HCT116 (cell line): ENCODE data around the gene STK40. TPM values are rescaled to one million over a fixed set of nuclear protein-coding genes. Genes with fewer than 3 reads are reported as not detected.

ENCODE experiments used
- ATAC-seq: fragments of 200-7000 bp; cut with Tn5 transposase; 2 replicates; pipeline ENCODE4 v1.9.1; 2020; ENCODE audit warnings: mild to moderate bottlenecking, moderate library complexity
- BruUV-seq: library from RNA; stranded (reverse); fragments of 400-500 nt; replicated peaks from 2 replicates; lab custom pipeline; 2021; lab: Mats Ljungman, UMichigan
- CTCF ChIA-PET: fragments of 300-600 bp; sonication (Branson Sonifier 250); formaldehyde crosslinking; loops from one replicate; lab custom pipeline; 2021; ENCODE audit warnings: antibody characterized with exemption; lab: Charles Lee
- POLR2A ChIA-PET: fragments of 300-600, 350-600 bp; sonication (Branson Sonifier 250); formaldehyde crosslinking; loops from one replicate; lab custom pipeline; 2021; ENCODE audit warnings: antibody characterized with exemption; lab: Charles Lee
- RAD21 ChIA-PET, 2 experiments: fragments of 300-600 bp; sonication (Branson Sonifier 250); formaldehyde crosslinking; loops; one replicate each; lab custom pipeline; 2023; ENCODE audit warnings: low total read pairs in 2 of 2; ENCODE audit not compliant: uncharacterized antibody in 2 of 2, unreplicated experiment in 2 of 2, low non-redundant PET in 1 of 2; lab: Charles Lee
- DNase-seq: peaks from one replicate; pipeline ENCODE4 v3.0.0-alpha.2; 2010; ENCODE audit warnings: low read depth, low spot score
- H2AFZ ChIP-seq: fragments of 200-600 bp; shearing (Covaris generic), sonication (generic); 2 replicates; pipeline ENCODE4 v1.6.1; 2017; ENCODE audit warnings: low read depth, mixed run types, mixed read lengths, antibody characterized with exemption, low read length; ENCODE audit not compliant: poor library complexity, severe bottlenecking
- H3K27ac ChIP-seq: 2 replicates; pipeline ENCODE4 v1.5.1; 2012; ENCODE audit warnings: low read depth, low read length
- H3K27me3 ChIP-seq: fragments of 200-600 bp; sonication (generic); 2 replicates; pipeline ENCODE4 v1.6.1; 2016; ENCODE audit warnings: mixed run types, low read length, mixed read lengths; ENCODE audit not compliant: insufficient read depth
- H3K36me3 ChIP-seq, 2 experiments: fragments of 200-500 bp in 1 of 2; fragments of 200-600 bp in 1 of 2; sonication (Bioruptor generic) in 1 of 2; sonication (generic) in 1 of 2; 2 replicates each; pipeline versions ENCODE4 v1.5.1 to v1.6.1; 2014 to 2016; ENCODE audit warnings: low read length in 2 of 2, inconsistent platforms in 1 of 2, mixed read lengths in 1 of 2, mixed run types in 1 of 2; ENCODE audit not compliant: insufficient read depth in 2 of 2, control insufficient read depth in 1 of 2
- H3K4me1 ChIP-seq, 2 experiments: fragments of 200-600 bp in 1 of 2; sonication (generic) in 1 of 2; 2 replicates each; pipeline versions ENCODE4 v1.5.1 to v1.6.1; 2012 to 2017; ENCODE audit warnings: low read length in 2 of 2, inconsistent platforms in 1 of 2, mild to moderate bottlenecking in 1 of 2, mixed read lengths in 1 of 2, mixed run types in 1 of 2, moderate library complexity in 1 of 2; ENCODE audit not compliant: insufficient read depth in 2 of 2, control insufficient read depth in 1 of 2
- H3K4me2 ChIP-seq: fragments of 200-600 bp; sonication (generic); 2 replicates; pipeline ENCODE4 v1.6.1; 2017; ENCODE audit warnings: mixed run types, low read length, mixed read lengths
- H3K4me3 ChIP-seq, 2 experiments: fragments of 200-600 bp in 1 of 2; sonication (generic) in 1 of 2; replicated peaks in 1 of 2; 2 replicates each; pipeline ENCODE4 v1.5.1; 2011 to 2016; ENCODE audit warnings: low read length in 2 of 2, control low read depth in 1 of 2, low read depth in 1 of 2, mild to moderate bottlenecking in 1 of 2, mixed read lengths in 1 of 2, mixed run types in 1 of 2
- H3K79me2 ChIP-seq: fragments of 200-600 bp; sonication (generic); 2 replicates; pipeline ENCODE4 v1.6.1; 2017; ENCODE audit warnings: mild to moderate bottlenecking, mixed run types, low read length, moderate library complexity, mixed read lengths; ENCODE audit not compliant: insufficient read depth
- H3K9ac ChIP-seq: fragments of 200-600 bp; sonication (generic); 2 replicates; pipeline ENCODE4 v1.6.1; 2016; ENCODE audit warnings: low read length, mixed read lengths
- H3K9me2 ChIP-seq: fragments of 200-600 bp; sonication (generic), shearing (Covaris generic); 2 replicates; pipeline ENCODE4 v1.6.1; 2017; ENCODE audit warnings: mixed run types, mild to moderate bottlenecking, moderate library complexity; ENCODE audit not compliant: insufficient read depth
- H3K9me3 ChIP-seq, 2 experiments: fragments of 200-500 bp in 1 of 2; fragments of 200-600 bp in 1 of 2; sonication (Bioruptor generic) in 1 of 2; sonication (generic) in 1 of 2; 2 replicates each; pipeline ENCODE4 v1.6.1; 2014 to 2017; ENCODE audit warnings: low read length in 2 of 2, mixed read lengths in 2 of 2, inconsistent platforms in 1 of 2, low read depth in 1 of 2, mild to moderate bottlenecking in 1 of 2, mixed run types in 1 of 2, moderate library complexity in 1 of 2; ENCODE audit not compliant: control insufficient read depth in 1 of 2, insufficient read depth in 1 of 2
- H4K20me1 ChIP-seq: fragments of 200-600 bp; sonication (generic), shearing (Covaris generic); 2 replicates; pipeline ENCODE4 v1.6.1; 2017; ENCODE audit warnings: mixed run types, mild to moderate bottlenecking, moderate library complexity; ENCODE audit not compliant: insufficient read depth
- ATF3 ChIP-seq: IDR thresholded peaks from 2 replicates; pipeline ENCODE4 v1.6.1; 2012
- CBX3 ChIP-seq: IDR thresholded peaks from 2 replicates; pipeline ENCODE4 v1.6.1; 2012; ENCODE audit warnings: low read depth
- CEBPB ChIP-seq: IDR thresholded peaks from 2 replicates; pipeline ENCODE4 v1.6.1; 2012; ENCODE audit warnings: low read depth
- EGR1 ChIP-seq: IDR thresholded peaks from 2 replicates; pipeline ENCODE4 v1.6.1; 2012; ENCODE audit warnings: low read depth
- ELF1 ChIP-seq: IDR thresholded peaks from 2 replicates; pipeline ENCODE4 v1.6.1; 2012; ENCODE audit warnings: low read depth, borderline replicate concordance
- EZH2 ChIP-seq: fragments of 200-600 bp; sonication (generic); IDR thresholded peaks from 2 replicates; pipeline ENCODE4 v1.6.1; 2017; ENCODE audit warnings: antibody characterized with exemption, mixed run types
- EZH2phosphoT487 ChIP-seq: fragments of 200-600 bp; IDR thresholded peaks from 2 replicates; pipeline ENCODE4 v1.6.1; 2018; ENCODE audit warnings: antibody characterized with exemption, borderline replicate concordance
- FOSL1 ChIP-seq: IDR thresholded peaks from 2 replicates; pipeline ENCODE4 v1.6.1; 2012; ENCODE audit warnings: low read depth
- MAX ChIP-seq: IDR thresholded peaks from 2 replicates; pipeline ENCODE4 v1.6.1; 2012
- POLR2A ChIP-seq: IDR thresholded peaks from 2 replicates; pipeline ENCODE4 v1.7.0; 2011; ENCODE audit warnings: borderline replicate concordance; ENCODE audit not compliant: insufficient read depth, insufficient read length; ENCODE audit errors: extremely low read depth
- POLR2AphosphoS5 ChIP-seq: IDR thresholded peaks from 2 replicates; pipeline ENCODE4 v1.6.1; 2011; ENCODE audit warnings: mild to moderate bottlenecking, low read depth, low read length, moderate library complexity
- RAD21 ChIP-seq: IDR thresholded peaks from 2 replicates; pipeline ENCODE4 v1.6.1; 2012; ENCODE audit warnings: low read depth, mild to moderate bottlenecking
- SIN3A ChIP-seq: IDR thresholded peaks from 2 replicates; pipeline ENCODE4 v1.6.1; 2012; ENCODE audit warnings: low read depth
- SP1 ChIP-seq: IDR thresholded peaks from 2 replicates; pipeline ENCODE4 v1.6.1; 2012; ENCODE audit warnings: low read depth
- SRF ChIP-seq: IDR thresholded peaks from 2 replicates; pipeline ENCODE4 v1.6.1; 2012; ENCODE audit warnings: low read depth
- TCF7L2 ChIP-seq: IDR thresholded peaks from 2 replicates; pipeline ENCODE4 v1.7.0; 2011; ENCODE audit warnings: borderline replicate concordance, inconsistent platforms; ENCODE audit not compliant: insufficient read depth, insufficient read length; ENCODE audit errors: extremely low read depth
- YY1 ChIP-seq: IDR thresholded peaks from 2 replicates; pipeline ENCODE4 v1.6.1; 2011; ENCODE audit warnings: low read length, low read depth, moderate library complexity, mild to moderate bottlenecking; ENCODE audit not compliant: insufficient replicate concordance; ENCODE audit errors: extremely low read depth
- ZFX ChIP-seq: fragments of 450-650 bp; IDR thresholded peaks from 2 replicates; pipeline ENCODE4 v1.6.1; 2017
- ZNF274 ChIP-seq: fragments of 200-500 bp; sonication (Bioruptor generic); IDR thresholded peaks from 2 replicates; pipeline ENCODE4 v1.6.1; 2014; ENCODE audit warnings: mild to moderate bottlenecking, low read depth, low read length, inconsistent platforms
- intact Hi-C: fragments of 100-400 bp; cut with micrococcal nuclease; formaldehyde crosslinking; loops from 2 replicates; pipeline ENCODE4 v1.10.0; 2022
- total RNA-seq: library from RNA; stranded (reverse); gene quantifications from one replicate; pipeline ENCODE4 v1.2.1, GENCODE V29; 2021; ENCODE audit not compliant: unreplicated experiment

Gene STK40
- total RNA-seq, 1 experiment from 2014 or later: 33.9 TPM

DNA sequence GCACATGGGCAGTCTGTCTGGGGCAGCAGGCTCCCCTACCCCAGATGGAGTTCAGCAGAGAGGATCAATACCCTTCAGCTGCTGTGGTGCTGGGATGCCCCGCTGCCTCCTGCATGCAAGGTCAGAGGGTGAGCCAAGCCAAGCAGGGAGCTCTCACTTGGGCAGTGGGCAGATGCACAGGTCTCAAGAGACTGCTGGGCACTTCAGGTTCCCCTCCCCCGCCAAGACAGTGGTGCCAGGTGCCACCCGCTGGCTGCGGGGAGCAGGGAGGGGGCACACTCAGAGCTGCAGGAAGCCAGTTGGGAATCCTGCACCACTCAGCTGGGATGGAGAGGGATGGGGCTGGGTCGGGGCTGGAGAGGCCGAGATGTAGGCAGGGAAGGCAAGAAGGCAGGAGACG lies 46.5 kb downstream of the STK40 start:
- Histone ChIP-seq H3K4me2 (no peak overlapping the region), H3K36me3 (peaks cover 0 to 5% of the 10 kb centered on the region in 2 experiments; a peak in 1 of 4 replicates), H3K9me2 (no peaks in the 10 kb centered on the region), H4K20me1 (no peaks in the 10 kb centered on the region), H2AFZ (no peak overlapping the region), H3K9me3 (no peaks in the 10 kb centered on the region), H3K27ac (no peak overlapping the region), H3K9ac (no peak overlapping the region), H3K4me3 (no peak overlapping the region), H3K4me1 (peaks cover 0 to 6% of the 10 kb centered on the region in 2 experiments; a peak in 1 of 4 replicates), H3K79me2 (no peaks in the 10 kb centered on the region), H3K27me3 (no peaks in the 10 kb centered on the region)
- BruUV-seq: no TSS peak
- POLR2A ChIA-PET: no interaction called here
- RAD21 ChIA-PET: no interaction called here
- TF ChIP-seq RAD21 (no peak), SP1 (no peak), SRF (no peak), EZH2phosphoT487 (no peak)
- no peak for DNase-seq
- intact Hi-C loops: no loop called here
- ATAC-seq: no peak
- CTCF ChIA-PET: no interaction called here

DNA sequence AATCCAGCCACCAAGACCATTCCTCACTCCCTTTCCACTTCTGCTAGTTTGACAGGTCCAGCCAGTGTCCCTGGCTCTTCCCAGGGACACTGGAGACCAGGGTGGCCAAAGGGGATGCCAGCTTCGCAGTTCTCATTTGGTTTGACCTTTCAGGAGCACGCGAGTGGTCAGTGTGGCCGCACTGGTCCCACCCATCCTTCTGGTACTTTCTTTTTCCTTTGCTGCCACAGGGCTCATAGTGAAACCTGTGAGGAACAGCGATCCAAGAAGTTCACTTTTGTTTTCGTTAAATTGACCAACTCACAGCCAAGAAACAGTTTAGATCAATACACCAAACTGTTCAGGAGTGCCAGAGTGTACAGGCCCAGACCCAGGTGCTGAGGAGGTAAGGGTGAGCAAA lies 47.9 kb downstream of the STK40 start:
- BruUV-seq: no TSS peak
- no peak overlapping the region for H2AFZ ChIP-seq
- H3K27me3 ChIP-seq: no peaks in the 10 kb centered on the region
- no peak overlapping the region for H3K4me3 ChIP-seq
- H3K36me3 ChIP-seq: no peaks in the 10 kb centered on the region
- H3K9me2 ChIP-seq: no peaks in the 10 kb centered on the region
- POLR2A ChIA-PET: no interaction called here
- H3K9ac ChIP-seq: no peak overlapping the region
- no peak overlapping the region for H3K4me2 ChIP-seq
- intact Hi-C loops: no loop called here
- no peak for DNase-seq
- H3K4me1 ChIP-seq: peaks cover 0 to 1% of the 10 kb centered on the region in 2 experiments; a peak in 1 of 4 replicates
- H3K79me2 ChIP-seq: no peaks in the 10 kb centered on the region
- CTCF ChIA-PET: no interaction called here
- ATAC-seq: no peak
- no peaks in the 10 kb centered on the region for H3K9me3 ChIP-seq
- RAD21 ChIA-PET: no interaction called here
- H4K20me1 ChIP-seq: no peaks in the 10 kb centered on the region
- H3K27ac ChIP-seq: no peak overlapping the region
- TF ChIP-seq ZFX: no peak
- TF ChIP-seq ELF1: no peak
- no peak for TF ChIP-seq ZNF274
- no peak for TF ChIP-seq EZH2
- no peak for TF ChIP-seq SIN3A
- TF ChIP-seq SP1: no peak
- TF ChIP-seq TCF7L2: no peak
- no peak for TF ChIP-seq POLR2AphosphoS5
- TF ChIP-seq EZH2phosphoT487: no peak
- TF ChIP-seq EGR1: no peak
- no peak for TF ChIP-seq YY1
- TF ChIP-seq FOSL1: no peak
- no peak for TF ChIP-seq CEBPB
- TF ChIP-seq POLR2A: no peak
- no peak for TF ChIP-seq CBX3
- no peak for TF ChIP-seq MAX
- no peak for TF ChIP-seq ATF3
- TF ChIP-seq SRF: no peak
- TF ChIP-seq, all 23 proteins: peak for 0
